Nephron progenitor cell (in vitro differentiated cells): Measurements from ENCODE around the gene NOS2.
"Not testable (repeated sequence)": the region's sequence is repeated elsewhere in the genome, so short reads cannot be mapped to it uniquely, and the experiment has no call there.

Source experiments
- DNase-seq: peaks from one replicate; pipeline ENCODE4 v3.0.0; 2021
- H3K27ac Mint-ChIP-seq: 2 replicates; pipeline ENCODE4 v1.8.0; 2021; ENCODE audit warnings: mild to moderate bottlenecking, moderate library complexity, mixed read lengths
- H3K27me3 Mint-ChIP-seq: 2 replicates; pipeline ENCODE4 v1.8.0; 2021; ENCODE audit warnings: mild to moderate bottlenecking, low read depth, mixed read lengths; ENCODE audit not compliant: poor library complexity
- H3K36me3 Mint-ChIP-seq: 2 replicates; pipeline ENCODE4 v1.8.0; 2021; ENCODE audit warnings: low read depth, mixed read lengths
- H3K4me1 Mint-ChIP-seq: 2 replicates; pipeline ENCODE4 v1.8.0; 2021; ENCODE audit warnings: mixed read lengths
- H3K4me3 Mint-ChIP-seq: 2 replicates; pipeline ENCODE4 v1.8.0; 2021; ENCODE audit warnings: mild to moderate bottlenecking, moderate library complexity, mixed read lengths
- H3K9me3 Mint-ChIP-seq: 2 replicates; pipeline ENCODE4 v1.8.0; 2021; ENCODE audit warnings: mild to moderate bottlenecking, moderate library complexity, mixed read lengths
- CTCF ChIP-seq: fragments of 200-600 bp; sonication (generic); IDR thresholded peaks from 2 replicates; pipeline ENCODE4 v1.5.0; 2021; ENCODE audit warnings: antibody characterized with exemption

Gene NOS2

GRCh38 chr17:27764589-27764988 lies 35.7 kb downstream of the NOS2 start:
- no peak for DNase-seq
- Mint-ChIP-seq H3K4me1 (no peaks in the 10 kb centered on the region), H3K9me3 (no peaks in the 10 kb centered on the region), H3K36me3 (no peaks in the 10 kb centered on the region), H3K27me3 (peaks cover 7% of the 10 kb centered on the region), H3K4me3 (no peak overlapping the region), H3K27ac (no peak overlapping the region)
- no peak for TF ChIP-seq CTCF

GRCh38 chr17:27762527-27763305 lies 37.6 kb downstream of the NOS2 start:
- H3K4me3 Mint-ChIP-seq, result no peak overlapping the region
- H3K36me3 Mint-ChIP-seq, result no peaks in the 10 kb centered on the region
- H3K27ac Mint-ChIP-seq, result no peak overlapping the region
- no peak for TF ChIP-seq CTCF
- H3K27me3 Mint-ChIP-seq, result peaks cover 10% of the 10 kb centered on the region
- H3K9me3 Mint-ChIP-seq, result no peaks in the 10 kb centered on the region
- no peaks in the 10 kb centered on the region for H3K4me1 Mint-ChIP-seq
- DNase-seq, result peak; percentile 71

- DNase-seq, H3K4me1 Mint-ChIP-seq, H3K4me3 Mint-ChIP-seq, H3K27ac Mint-ChIP-seq, H3K9me3 Mint-ChIP-seq, H3K36me3 Mint-ChIP-seq: not testable (repeated sequence)
- H3K27me3 Mint-ChIP-seq, result peaks cover 15% of the 10 kb centered on the region
Measured at GRCh38 chr17:27760931-27761330, 39.4 kb downstream of the NOS2 start.

- Mint-ChIP-seq H3K36me3 (no peaks in the 10 kb centered on the region), H3K9me3 (no peaks in the 10 kb centered on the region), H3K27ac (no peak overlapping the region), H3K4me3 (no peak overlapping the region), H3K27me3 (peaks cover 17% of the 10 kb centered on the region), H3K4me1 (no peaks in the 10 kb centered on the region)
- TF ChIP-seq CTCF, result peak; percentile 94
- DNase-seq, result peak; percentile 86
Measured at GRCh38 chr17:27760069-27760885, 40.1 kb downstream of the NOS2 start.

- Mint-ChIP-seq H3K27me3 (peaks cover 17% of the 10 kb centered on the region), H3K27ac (no peak overlapping the region)
Measured at GRCh38 chr17:27759528-27759927, 40.8 kb downstream of the NOS2 start.

More at GRCh38 chr17:27759528-27759927, 40.8 kb downstream of the NOS2 start:
- H3K36me3 Mint-ChIP-seq, result no peaks in the 10 kb centered on the region
- no peak for TF ChIP-seq CTCF
- no peak overlapping the region for H3K4me3 Mint-ChIP-seq
- no peaks in the 10 kb centered on the region for H3K4me1 Mint-ChIP-seq
- no peak for DNase-seq
- H3K9me3 Mint-ChIP-seq, result no peaks in the 10 kb centered on the region
